Measurements from ENCODE around the gene BMPER.
"Not testable (repeated sequence)": the region's sequence is repeated elsewhere in the genome, so short reads cannot be mapped to it uniquely, and the experiment has no call there.

Gene BMPER

DNA sequence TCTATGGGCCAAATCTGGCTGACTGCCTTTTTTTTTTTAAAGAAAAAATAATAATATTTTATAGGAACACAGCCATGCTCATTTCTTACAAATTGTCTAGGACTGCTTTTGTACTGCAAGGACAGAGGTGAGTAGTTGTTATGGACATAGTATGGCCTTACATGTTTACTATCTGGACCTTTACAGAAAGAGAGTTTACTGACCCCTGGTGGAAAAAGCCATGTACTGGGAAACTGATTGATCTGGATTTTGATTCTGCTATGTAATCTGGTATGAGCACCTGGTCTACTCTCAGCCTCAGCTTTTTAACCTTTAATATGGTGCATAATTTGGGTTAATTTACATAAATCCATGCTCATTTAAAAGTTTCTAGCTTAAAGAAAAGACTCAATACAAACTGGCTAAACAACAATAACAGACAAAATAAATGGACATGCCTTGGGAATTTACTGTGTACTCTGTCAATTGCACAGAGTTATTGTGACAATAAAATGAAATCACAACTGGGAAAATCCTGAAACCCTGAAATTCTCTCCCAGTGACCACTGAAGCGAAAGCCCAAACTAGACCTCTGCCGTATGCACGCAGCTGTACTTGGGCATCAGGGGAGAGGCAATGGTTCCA lies 260.7 kb downstream of the BMPER start:
- DNase-seq (ENCODE audit: low read depth in 1 of 2, low spot score in 1 of 2) = no peak

DNA sequence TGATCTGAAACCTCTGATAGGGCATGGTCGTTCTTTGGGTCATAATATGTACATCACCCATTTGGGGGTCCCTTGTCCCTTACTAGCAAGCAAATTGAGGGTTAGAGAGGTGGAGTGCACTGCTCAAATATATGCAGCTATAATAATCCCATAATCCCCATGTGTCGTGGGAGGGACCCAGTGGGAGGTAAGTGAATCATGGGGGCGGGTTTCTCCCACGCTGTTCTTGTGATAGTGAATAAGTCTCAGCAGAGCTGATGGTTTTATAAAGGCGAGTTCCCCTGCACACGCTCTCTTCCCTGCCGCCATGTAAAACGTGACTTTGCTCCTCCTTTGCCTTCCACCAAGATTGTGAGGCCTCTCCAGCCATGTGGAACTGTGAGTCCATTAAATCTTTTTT lies 262.7 kb downstream of the BMPER start:
- DNase-seq (ENCODE audit: low read depth in 1 of 2, low spot score in 1 of 2) = no peak

DNA sequence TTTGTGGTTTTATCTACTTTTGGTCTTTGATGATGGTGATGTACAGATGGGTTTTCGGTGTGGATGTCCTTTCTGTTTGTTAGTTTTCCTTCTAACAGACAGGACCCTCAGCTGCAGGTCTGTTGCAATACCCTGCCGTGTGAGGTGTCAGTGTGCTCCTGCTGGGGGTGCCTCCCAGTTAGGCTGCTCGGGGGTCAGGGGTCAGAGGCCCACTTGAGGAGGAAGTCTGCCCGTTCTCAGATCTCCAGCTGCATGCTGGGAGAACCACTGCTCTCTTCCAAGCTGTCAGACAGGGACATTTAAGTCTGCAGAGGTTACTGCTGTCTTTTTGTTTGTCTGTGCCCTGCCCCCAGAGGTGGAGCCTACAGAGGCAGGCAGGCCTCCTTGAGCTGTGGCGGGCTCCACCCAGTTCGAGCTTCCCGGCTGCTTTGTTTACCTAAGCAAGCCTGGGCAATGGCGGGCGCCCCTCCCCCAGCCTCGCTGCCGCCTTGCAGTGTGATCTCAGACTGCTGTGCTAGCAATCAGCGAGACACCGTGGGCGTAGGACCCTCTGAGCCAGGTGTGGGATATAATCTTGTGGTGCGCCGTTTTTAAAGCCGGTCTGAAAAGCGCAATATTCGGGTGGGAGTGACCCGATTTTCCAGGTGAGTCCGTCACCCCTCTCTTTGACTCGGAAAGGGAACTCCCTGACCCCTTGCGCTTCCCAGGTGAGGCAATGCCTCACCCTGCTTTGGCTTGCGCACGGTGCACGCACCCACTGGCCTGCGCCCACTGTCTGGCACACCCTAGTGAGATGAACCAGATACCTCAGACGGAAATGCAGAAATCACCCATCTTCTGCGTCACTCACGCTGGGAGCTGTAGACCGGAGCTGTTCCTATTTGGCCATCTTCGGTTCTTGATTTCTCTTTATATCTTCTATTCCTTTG lies 269.6 kb downstream of the BMPER start:
- DNase-seq (ENCODE audit: low read depth in 1 of 2, low spot score in 1 of 2) = not testable (repeated sequence)

DNA sequence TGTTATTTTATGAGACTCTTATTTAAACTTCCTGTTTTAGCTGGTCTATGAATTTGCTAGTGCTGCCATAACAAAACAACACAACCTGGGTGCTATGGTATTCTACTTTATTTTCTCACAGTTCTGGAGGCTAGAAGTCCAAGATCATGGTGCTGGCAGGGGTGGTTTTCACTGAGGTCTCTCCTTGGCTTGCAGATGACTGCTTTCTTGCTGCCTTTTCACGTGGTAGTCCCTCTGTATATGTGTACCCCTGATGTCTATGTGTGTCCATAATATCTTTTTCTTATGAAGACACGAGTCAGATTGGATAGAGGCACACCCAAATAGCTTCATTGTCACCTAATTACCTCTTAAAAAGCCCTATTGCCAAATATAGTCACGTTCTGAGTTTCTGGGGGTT lies 270.5 kb downstream of the BMPER start:
- DNase-seq (ENCODE audit: low read depth in 1 of 2, low spot score in 1 of 2) = no peak

DNA sequence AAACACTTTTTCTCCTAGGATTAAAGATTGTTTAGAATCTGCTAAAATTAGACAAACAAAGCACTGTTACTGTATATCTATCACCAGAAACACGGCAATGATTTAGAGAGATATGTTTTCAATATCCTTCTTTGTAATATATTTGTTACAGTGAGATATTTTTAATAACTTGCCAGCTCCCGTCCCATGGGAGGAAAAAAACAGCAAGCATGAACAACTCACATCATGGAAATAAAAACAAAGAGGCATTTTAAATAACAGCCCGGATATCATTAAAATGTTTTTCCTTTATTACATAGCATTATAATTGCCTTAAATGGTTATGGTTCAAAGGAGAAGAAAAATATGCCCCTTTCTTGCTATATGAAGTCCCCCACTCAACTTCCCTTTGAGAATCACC lies 272.1 kb downstream of the BMPER start:
- DNase-seq (ENCODE audit: low read depth in 1 of 2, low spot score in 1 of 2) = no peak

DNA sequence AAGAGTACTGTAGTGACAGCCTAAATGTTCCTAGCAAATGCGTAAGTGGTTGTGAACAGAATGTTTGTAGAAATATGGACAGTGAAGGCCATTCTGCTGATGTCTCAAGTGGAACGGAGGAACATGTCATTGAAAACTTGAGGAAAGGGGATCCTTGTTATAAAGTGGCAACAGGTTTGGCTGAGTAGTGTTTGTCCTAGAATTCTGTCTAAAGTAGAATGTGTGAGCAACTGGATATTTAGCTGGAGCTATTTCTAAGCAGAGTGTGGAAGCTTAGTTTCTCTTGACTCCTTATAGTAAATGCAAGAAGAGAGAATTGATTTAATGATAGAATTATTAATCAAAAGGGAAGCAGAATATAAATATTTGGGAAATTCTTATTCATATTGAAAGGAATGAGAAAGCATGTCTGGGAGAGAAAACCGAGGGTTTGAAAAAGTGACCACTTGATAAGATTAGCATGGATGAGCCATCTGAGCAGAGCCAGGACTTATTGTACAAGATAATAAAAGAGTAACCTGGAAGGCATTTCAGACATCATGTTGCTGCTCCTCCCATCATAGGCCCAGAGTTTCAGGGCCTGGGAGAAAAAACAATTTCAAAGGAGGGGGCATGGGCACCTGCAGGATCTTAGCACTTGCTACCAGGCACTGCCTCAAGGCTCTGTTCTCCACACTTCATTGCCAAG lies 276.1 kb downstream of the BMPER start:
- DNase-seq (ENCODE audit: low read depth in 1 of 2, low spot score in 1 of 2) = no peak

DNA sequence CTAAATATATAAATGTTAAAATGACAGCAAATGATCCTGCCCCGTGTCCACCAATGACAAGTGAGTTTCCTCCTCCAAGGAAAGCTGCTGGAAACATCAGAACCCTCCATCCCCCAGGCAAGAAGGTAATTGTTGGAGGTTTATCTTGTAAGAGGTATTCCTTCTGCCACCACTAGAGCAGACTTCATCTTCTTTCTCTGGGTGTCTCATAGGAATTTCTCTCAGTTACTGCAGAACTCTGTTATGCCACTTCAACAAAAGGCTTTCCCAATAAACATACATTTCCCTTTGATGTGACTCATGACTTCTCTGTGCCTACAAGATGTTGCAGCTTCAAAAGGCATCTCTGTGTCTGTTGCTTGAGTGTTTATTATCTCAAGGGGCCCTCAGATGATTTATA lies 279.1 kb downstream of the BMPER start:
- DNase-seq (ENCODE audit: low read depth in 1 of 2, low spot score in 1 of 2) = no peak

DNA sequence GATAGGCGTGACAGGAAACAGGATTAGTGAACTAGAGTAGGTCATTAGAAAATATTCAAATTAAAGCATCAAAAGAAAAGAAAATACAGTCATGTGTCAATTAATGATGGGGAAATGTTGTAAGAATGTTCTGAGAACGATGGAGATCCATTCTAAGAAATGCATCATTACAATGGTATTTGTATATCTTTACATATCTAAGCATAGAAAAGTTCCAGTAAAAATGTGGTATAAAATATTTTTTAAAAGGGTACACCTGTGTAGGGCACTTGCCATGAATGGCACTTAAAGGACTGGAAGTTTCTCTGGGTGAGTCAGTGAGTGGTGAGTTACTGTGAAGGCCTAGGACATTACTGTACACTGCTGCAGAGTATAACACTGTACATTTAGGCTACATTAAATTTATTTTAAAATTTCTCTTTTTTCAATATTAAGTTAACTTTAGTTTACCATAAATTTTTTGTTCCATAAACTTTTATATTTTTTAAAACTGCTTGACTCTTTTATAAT lies 282.5 kb downstream of the BMPER start:
- no peak for DNase-seq (ENCODE audit: low read depth in 1 of 2, low spot score in 1 of 2)

DNA sequence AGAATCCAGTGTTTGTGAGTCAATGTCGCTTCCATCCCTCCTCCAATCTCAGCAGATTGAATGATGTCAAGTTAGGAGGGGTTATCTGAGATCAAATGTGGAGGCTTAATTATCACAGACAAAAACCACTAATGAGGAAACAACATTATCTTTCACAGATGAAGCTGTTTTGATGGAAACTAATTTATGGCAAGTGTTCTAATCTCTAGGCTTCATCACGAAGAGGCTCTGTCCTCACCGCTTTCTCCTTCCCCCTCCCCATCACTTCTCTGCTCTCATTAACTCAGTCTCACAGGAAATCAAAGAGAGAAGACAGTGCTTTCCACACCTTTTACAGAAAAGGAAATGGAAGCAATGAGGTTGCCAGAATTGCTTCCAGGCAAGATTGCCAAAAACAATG lies 283.7 kb downstream of the BMPER start:
- DNase-seq (ENCODE audit: low read depth in 1 of 2, low spot score in 1 of 2) = no peak

DNA sequence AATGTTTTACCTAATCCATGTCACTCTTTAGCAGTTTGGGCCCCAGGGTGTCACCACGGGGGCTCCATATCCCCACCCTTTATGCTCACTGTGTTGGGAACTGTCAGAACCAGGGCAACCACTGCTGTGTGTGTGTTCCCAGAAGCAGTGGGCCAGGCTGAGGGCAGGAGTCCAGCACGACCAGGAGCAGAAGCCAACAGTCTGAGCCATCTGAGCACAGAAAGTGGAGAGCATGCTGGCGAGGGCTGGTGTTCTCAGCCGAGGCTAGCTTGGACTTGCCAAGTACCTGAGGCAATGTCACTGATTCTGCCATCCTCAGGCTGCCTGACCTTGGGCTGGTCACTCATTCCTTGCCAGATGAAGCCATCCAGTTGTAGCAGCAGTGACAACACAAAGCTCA lies 285.0 kb downstream of the BMPER start:
- DNase-seq (ENCODE audit: low read depth in 1 of 2, low spot score in 1 of 2) = no peak

DNA sequence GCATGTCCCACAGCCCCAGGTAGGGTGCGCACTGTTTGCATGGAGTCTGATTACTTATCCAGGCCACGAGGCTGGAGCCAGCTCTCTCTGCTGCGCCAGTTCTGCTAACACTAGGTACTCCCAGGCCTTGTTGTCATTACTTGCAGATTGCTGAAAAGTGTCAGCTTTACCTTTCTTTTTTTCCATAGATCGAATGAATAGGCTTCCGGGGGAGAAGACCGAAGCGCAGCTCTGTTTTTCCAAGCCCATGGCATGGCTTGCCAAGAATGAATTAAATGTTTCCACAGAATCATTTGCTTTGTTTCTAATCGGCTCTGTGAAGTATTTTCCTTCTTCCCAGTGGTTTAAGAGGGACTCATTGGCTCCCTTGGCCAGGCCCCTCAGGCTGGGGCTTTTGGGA lies 285.8 kb downstream of the BMPER start:
- no peak for DNase-seq (ENCODE audit: low read depth in 1 of 2, low spot score in 1 of 2)

DNA sequence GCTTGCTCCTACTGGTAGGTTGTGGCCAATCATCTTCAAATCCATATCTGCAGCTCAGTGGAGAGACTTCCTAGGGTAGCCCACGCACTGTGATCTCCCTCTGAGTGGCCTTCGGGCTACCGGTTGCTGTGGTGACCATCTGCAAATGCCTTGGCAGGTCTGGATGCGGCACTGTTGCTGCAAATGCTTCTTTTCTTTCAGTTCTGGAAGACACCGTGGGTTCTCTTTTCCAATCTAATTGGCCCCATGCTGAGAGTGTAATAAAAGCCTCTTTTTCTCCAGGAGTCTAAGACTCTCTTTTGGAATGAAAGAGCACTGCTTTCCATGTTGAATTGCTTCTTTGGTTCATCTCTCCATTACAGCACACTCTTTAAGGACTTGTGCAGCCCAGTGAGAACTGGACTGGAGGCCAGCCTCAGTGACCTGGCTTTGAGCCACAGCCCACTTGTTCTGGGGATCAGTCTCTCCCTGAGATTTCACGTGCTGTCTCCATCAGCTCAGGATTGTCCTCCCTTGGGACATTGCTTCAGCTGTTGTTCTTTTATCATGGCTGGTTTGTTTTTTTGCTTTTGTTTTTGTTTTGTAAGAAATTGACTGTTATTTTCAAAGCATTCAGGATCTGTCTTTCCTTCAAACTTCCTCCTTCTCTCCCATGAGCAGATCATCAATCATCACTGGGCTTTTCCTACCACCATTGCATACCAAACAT lies 286.6 kb downstream of the BMPER start:
- no peak for DNase-seq (ENCODE audit: low read depth in 1 of 2, low spot score in 1 of 2)

DNA sequence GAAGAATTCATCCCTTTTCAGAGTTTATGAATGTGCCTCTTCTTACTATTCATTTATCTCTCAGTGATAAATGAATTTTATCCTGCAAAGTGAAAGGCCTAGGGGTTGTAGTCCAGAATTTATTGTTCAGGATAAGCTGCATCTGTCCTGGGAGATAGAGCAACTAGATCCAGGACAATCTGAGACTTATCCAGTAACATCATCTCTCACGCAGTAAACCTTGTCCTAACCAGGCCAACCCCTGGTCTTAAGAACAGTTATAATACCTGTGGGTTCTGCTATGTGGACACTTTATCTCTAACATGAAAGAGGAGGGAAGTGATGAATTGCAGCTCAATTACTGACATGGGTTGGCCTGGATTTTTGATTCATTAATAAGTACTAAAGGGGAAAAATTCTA lies 287.6 kb downstream of the BMPER start:
- DNase-seq (ENCODE audit: low read depth in 1 of 2, low spot score in 1 of 2) = no peak

DNA sequence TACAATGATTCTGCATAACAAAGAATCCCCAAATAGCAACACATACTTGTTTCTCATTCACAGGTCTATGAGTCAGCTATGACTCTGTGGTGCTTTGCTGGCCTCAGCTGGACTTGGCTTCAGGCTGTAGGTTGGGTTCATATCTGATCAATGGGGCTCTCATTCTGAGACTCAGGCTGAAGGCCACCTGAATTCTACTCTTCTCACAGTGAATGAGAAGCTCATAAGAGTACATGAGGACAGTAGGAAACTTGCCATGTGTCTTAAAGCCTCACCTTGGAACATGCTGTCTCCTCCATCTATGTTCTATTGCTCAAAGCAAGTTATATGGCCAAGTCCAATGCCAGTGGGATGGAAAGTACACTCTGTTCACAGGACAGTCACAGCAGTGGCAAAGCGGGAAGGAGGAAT lies 292.9 kb downstream of the BMPER start:
- DNase-seq (ENCODE audit: low read depth in 1 of 2, low spot score in 1 of 2) = no peak
